ENCODE data around the gene COL4A2.

The COL4A2 gene

DNA sequence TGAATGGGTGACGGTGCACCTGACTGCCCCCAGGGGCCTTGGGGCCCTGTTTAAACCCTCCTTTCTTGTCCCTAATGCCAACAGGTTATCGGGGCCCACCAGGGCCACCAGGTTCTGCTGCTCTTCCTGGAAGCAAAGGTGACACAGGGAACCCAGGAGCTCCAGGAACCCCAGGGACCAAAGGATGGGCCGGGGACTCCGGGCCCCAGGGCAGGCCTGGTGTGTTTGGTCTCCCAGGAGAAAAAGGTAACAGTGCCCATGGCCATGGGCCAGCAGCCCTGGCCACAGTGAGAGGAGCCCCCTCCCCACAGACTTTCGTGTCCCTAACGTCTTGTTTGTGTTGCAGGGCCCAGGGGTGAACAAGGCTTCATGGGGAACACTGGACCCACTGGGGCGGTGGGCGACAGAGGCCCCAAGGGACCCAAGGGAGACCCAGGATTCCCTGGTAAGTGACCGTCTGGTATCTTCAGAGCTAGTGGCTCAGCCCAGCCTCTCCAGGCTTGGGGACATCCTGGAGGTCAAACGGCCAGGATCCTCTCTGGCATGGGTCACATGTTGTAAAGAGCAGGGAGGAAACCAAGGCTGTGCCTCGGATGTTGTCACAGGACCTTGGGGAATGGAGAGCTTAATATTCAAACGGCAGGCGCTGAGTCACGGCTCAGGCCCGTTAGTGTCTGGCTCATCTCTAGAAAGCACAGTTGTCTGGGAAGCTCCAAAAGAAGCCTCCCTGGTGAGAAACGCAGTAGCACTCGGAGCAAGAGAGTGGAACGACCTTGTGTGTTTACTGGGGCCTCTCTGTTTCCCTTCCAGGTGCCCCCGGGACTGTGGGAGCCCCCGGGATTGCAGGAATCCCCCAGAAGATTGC, 196.2 kb downstream of the COL4A2 start:
- DNase-seq, result no peak

DNA sequence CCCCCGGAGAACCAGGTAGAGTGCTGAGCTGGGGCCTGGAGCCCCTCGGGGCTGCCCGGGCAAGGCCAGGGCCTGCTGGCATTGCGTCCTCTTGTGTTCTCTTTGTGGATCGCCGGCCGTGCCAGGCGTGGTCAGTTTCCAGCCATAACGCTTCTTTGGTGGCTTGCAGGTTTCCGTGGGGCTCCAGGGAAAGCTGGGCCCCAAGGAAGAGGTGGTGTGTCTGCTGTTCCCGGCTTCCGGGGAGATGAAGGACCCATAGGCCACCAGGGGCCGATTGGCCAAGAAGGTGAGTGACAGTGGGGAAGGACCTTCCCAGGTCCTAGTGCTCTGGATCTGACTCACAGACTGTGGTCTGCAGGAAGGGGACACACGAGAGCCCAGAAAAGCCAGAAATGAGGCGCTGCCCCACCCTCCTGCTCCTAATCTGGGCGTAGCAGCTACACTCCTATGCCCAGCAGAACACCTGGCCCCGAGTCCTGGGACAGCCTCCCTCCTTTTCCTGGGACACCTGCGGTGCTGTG, 197.0 kb downstream of the COL4A2 start:
- DNase-seq, result no peak

DNA sequence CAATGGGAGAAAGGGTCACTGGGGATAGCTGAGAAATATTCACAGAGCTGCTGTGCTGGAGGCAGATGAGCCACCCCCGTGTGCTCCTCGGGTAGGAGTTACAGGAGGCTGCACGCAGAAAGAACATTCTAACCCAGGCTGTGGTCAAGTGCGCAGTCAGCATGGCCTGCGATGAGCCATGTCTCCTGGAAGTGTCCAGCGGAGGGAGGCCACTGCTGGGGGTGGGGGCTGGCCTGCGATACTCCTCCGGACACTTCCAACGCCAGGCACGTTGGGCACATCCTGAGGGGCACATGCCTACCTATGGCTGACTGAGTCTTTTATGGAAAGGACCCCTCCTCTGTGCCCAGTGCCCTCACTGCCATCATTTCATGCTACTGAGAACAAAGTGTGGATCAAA, 198.5 kb downstream of the COL4A2 start:
- DNase-seq, result no peak

DNA sequence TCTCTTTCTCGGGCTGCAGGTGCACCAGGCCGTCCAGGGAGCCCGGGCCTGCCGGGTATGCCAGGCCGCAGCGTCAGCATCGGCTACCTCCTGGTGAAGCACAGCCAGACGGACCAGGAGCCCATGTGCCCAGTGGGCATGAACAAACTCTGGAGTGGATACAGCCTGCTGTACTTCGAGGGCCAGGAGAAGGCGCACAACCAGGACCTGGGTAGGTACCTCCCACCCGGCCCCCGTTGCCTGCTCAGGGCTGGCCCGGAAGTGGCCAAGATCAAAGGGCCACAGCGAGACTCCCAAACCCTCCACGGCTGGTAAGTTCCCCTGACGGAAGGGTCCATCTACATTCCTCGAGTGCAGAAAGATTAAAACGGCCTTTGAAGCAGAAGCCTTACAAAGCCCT, 199.3 kb downstream of the COL4A2 start:
- no peak for DNase-seq

DNA sequence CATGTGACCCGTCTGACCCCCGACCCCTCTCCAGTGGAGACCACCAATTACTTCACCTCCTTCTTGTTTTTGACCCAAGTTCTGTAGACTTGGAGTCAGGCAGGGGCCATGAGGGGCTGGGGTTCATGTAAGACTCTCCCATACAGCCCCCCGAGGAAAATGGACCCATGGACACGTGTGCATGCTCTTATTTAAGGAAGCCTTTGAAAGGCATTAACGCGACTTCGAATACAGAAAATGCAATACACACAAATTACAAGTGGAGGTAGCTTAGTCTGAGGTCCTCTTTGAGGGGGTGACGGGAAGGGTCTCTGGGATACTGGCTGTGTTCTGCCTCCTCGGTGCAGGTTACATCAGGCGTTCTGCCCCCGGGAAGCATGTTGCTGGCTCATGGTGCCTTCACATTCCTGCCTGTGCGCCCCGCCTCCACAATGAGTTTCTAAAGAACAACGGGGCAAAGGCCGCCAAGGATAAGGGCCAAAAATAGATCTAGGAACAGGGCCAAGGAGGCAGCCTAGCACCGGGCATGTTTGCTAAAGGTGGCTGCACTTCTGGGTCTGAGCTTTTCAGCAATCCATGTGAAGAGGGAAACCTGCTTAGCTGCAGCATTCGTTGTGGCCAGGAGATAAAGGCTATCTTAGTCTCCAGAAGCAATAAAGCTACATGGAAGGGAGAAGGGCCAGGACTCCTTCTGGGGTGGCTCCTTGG, 199.9 kb downstream of the COL4A2 start:
- no peak for DNase-seq

DNA sequence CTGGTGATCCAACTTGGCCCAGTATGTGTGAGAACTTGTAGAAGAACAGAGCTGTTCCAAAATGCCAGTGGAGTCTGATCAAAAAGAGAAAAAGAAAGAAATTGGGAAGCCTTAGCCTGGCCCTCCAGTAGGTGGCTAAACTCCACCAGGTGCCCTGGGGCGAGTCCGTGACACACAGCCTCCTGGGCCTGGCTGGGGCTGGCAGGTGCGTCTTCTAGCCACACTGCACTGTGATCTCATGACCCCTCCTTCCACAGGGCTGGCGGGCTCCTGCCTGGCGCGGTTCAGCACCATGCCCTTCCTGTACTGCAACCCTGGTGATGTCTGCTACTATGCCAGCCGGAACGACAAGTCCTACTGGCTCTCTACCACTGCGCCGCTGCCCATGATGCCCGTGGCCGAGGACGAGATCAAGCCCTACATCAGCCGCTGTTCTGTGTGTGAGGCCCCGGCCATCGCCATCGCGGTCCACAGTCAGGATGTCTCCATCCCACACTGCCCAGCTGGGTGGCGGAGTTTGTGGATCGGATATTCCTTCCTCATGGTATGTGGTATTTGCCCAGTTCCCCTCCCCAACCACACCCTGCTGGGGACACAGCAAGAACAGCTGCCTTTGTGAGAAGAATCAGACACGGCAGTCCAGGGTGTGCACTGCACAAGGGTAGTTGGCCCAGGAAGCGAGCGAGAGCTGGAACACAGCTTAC, 200.7 kb downstream of the COL4A2 start:
- DNase-seq, result no peak

DNA sequence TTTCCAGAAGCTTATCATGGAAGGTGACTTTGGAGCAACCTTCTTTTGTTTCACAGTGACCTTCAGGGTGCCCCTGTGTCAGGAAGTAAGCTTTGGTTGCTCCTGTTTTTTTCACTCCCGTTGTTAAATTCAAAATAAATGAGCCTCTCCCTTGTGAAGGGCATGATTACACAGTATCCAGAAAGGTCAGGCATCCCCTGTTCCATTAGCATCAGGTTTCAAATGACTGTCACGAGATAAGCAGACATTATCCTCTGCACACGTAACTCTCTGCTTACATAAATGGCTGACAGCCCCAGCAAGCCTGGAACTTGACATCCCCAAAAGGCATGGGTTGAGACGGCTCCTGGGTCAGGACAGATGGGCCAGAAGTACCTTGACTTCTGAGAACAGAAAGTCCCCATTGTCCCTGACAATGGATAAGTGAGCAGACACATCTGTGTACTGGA, 202.4 kb downstream of the COL4A2 start:
- no peak for DNase-seq

DNA sequence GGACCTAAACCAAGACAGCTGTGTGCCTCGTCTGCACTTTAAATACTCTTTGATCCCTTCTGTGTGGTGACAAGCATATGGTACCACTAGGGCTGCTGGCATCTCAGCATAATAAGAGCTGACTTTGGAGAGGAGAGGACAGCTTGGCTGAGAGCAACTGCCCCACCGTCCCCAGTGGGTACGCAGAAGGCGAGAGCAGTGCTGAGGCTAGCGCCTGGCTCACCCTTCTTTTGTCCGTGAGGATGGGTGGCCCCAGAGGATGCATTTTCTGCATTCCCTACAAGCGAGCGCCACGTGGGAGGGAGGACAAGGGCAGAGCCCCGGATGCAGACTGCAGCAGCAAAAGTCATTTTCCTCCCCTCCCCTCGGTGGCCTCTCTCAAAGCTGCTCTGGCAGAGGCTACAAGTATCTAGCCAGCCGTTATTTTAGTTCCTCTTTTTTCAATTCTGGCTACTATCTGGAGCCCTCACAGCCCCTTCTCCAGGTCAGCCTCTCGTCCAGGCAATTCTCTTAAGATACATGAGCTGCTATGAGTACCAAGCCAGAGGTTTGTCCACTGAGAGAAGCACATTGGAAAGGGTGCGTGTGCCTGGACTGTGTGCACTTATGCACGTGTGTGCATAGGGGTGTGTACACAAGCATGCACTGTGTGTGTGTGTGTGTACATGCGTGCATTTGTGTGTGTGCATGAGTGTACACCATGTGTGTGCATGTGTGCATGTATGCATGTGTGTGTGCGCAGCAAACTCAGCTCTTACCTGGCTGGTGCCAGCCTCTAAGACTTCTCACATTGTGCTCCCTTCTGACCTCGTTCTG, 203.1 kb downstream of the COL4A2 start:
- no peak for DNase-seq

DNA sequence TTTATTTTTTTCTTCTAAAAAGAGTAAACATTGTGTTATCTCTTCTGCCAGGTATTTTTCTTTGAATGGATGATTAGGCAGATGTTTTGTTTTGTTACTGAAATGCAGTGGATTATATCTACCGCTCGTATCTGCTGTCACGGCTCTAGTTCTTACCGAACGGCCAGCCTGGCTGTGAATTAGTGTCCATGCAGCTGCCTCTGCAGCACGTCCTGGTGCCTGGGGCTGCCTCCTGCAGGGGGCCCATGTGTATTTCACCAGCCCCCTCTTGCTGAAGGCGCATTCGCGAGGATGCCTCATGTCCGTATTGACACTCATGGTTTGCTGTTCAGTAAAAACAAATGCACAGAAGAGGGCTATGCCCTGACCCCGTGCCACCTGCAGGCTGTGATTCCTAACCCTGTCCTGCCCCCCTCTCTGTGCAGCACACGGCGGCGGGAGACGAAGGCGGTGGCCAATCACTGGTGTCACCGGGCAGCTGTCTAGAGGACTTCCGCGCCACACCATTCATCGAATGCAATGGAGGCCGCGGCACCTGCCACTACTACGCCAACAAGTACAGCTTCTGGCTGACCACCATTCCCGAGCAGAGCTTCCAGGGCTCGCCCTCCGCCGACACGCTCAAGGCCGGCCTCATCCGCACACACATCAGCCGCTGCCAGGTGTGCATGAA, 204.6 kb downstream of the COL4A2 start:
- DNase-seq, result no peak

DNA sequence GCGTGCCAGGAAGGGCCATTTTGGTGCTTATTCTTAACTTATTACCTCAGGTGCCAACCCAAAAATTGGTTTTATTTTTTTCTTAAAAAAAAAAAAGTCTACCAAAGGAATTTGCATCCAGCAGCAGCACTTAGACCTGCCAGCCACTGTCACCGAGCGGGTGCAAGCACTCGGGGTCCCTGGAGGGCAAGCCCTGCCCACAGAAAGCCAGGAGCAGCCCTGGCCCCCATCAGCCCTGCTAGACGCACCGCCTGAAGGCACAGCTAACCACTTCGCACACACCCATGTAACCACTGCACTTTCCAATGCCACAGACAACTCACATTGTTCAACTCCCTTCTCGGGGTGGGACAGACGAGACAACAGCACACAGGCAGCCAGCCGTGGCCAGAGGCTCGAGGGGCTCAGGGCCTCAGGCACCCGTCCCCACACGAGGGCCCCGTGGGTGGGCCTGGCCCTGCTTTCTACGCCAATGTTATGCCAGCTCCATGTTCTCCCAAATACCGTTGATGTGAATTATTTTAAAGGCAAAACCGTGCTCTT, 205.2 kb downstream of the COL4A2 start:
- no peak for DNase-seq

DNA sequence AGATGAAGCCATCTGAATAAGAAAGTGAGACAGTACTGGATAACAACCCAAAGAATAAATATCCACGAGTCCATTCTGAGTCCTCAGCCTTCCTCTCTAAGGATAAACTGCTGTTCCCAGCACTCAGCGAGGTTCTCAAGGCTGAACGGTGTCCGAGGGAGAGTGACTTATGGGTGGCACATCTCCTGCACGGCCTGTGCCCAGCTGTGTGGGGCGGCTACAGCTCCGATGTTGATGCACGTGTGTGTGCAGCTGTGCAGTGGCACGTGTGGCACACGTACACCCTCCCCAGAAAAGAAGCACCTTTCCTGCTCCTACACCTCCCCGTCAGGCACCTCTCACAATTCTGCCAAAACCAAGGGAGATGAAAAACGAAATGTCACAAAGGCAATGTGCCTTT, 209.4 kb downstream of the COL4A2 start:
- DNase-seq, result no peak

DNA sequence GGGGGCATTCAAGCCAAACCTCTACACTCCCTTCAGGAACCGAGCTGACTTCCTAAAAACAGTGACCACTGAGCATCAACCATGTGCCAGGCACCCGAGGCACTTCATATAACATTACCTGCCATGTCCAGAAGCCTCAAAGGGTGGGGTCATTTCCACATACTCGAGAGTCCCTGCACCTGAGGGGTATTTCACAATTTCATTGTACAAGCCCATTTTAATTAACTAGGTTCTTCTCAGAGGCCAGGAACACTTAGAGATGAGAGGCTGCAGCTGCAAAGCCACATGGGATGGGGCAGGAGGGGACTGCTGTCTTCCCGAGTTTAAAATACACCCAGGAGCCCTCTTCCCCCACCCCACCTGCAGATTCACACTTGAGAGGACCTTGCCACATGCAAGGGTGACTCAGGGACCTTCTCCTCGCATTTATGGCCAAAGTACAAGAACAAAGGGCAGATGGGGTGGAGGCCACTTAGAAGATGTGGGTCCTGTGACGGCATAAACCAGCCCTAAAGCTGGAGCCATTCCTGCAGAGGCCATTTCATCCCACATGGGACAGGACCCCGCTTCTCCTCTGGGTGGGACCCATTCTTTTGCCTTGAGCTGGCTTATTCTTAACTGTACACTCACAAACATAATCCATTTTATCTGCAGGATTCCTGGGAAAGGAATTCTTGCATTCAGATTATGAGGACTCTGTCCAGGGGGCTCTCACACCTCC, 210.6 kb downstream of the COL4A2 start:
- no peak for DNase-seq

DNA sequence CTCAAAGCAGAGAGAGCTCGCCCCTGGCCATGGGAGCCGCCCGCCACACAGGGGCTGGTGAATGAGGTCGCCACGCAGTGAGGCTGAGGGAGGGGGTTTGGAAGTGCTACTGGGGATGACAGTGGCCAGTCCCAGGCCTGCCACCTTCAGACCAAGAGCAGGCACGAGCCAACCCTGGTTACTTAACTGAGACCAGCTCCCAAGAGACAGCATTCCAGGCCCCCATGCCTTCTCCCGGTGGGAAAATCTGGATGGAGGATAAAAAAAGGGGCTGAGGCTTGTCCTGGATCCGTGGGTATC, 211.1 kb downstream of the COL4A2 start:
- DNase-seq, result no peak

DNA sequence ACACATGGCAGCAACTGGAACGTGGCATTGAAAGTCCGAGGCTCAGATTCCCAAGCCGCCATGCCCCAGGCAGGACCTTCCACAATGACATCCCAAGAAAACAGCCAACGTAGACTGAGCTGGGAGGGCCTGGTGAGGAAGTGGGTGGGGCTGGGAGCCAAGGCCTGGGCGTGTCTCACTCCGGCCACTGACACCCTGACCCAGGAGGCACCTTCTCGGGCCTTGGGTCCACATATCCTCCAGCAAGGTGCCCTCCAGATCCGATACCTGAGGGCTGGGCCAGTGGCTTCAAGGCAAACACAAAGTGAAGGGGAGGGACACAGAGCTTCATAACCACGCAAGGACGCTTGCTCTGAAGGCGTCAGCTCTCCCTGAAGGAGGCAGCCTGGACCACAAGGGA, 211.5 kb downstream of the COL4A2 start:
- DNase-seq, result no peak

DNA sequence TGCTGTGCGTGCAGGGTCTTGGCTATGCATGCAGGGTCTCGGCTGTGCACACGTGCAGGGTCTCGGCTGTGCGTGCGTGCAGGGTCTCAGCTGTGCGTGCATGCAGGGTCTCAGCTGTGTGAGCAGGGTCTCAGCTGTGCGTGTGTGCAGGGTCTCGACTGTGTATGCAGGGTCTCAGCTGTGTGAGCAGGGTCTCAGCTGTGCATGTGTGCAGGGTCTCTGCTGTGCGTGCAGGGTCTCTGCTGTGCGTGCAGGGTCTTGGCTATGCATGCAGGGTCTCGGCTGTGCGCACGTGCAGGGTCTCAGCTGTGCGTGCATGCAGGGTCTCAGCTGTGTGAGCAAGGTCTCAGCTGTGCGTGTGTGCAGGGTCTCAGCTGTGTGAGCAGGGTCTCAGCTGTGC, 212.0 kb downstream of the COL4A2 start:
- DNase-seq, result no peak

DNA sequence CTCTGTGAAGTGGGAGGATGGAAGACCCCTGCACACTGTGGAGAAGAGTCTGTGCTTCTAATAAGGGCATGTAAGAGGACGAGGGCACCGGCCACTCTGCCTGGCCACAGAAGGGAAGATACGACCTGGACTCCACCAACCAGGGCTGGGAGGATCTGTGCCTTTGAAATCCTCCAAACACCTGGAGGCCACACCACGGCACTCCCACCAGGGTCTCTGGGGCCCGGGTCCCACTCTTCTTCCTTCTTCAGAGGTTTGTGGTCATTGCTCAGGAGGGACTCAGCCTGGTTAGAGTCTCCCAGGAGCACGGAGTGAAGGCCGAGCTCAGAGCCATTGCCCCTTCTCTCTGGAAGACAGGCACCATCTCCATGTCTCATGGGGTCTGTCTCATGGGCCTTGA, 212.4 kb downstream of the COL4A2 start:
- DNase-seq, result no peak

DNA sequence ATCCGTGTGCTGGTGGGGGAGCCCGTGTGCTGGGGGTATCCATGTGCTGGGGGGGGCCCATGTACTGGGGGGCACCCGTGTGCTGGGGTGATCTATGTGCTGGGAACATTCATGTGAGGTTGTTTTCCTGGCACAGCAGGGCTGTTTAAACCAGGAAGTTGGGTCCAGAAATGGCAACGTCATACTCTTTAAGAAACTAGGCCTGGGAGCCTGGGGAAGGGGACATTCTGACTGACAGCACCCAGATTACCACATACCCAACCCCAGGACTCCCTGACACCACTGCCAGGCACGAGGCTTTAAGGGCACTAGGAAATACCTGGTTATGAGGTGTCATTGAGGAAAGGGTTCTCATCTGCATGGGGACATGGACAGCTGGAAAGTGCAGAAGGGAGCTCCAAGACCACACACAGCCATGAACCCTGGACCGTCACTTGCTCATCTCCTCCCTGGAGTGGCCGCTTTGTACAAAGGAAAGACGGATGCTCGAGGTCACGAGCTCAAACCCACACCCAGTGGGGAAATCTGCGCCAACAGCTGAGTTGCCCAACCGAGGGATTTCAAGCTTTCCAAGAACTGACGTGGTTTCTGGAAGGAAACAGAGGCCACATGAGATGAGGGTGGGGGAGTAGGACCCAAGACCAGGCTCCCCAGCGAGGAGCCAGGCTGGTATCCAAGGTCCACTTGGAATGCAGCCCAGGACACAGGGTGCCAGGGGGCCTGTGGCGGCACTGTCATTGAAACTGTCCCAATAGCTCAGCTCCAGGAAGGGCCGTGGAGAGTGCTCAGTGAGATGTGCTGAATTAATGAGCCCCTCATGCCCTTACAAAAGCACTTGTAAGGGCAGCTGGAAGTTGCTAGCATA, 213.6 kb downstream of the COL4A2 start:
- DNase-seq, result no peak

DNA sequence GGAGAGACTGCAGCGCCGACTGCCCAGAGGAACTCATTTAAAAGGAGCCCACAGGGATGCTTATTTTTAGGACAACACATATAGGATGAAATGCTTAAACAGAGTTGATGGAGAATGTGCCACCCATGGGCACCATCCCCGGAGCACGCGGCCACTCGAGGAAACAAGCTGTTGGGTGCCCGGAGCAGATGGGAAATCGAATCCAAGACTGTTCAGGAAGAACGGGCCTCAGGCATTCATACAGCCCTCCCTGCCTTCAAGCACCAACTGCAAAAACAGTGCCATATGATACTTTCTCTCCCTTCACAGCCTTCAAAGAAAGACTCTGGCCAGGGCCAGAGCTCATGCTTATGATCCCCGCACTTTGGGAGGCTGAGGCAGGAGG, 214.2 kb downstream of the COL4A2 start:
- DNase-seq, result no peak

DNA sequence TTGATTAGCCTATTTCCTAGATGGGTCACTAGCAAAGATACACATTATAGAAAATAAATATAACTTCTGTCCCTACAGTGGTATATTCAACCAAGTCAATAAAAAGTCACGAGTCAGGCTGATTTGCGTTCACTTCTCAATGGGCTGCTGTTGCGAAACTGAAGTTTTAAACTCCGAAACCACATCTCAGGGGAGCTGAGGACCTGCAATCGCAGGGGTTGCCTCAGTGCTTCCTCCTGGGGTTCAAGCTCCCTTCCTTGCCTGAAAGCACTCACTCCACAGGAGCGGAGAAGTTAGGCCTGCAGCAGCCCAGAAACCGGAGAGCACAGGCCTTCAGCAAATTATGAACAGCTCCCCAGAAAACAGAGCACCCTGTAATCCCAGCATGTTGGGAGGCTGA, 214.9 kb downstream of the COL4A2 start:
- DNase-seq, result no peak

DNA sequence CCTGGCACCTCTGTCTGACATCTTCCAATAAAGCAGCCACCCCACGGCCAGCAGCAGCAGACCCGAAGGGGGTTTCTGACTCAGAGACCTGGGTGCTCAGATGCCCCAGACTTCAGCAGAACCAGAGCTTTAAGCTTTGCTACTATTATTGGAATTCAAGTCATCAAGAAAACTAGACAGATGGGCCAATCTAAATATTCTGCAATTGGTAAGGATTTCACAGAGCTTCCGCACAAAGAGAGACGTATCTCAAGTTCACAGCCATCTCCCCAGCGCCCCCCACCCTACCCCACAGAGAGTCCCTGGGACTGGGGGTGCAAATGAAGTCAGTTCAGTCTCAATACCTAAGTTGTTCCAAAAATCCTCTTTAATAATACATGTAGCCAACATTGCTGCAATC, 215.6 kb downstream of the COL4A2 start:
- no peak for DNase-seq
